Measurements from ENCODE around the gene RPL22L1.

- TF ChIP-seq, protein P1, sequence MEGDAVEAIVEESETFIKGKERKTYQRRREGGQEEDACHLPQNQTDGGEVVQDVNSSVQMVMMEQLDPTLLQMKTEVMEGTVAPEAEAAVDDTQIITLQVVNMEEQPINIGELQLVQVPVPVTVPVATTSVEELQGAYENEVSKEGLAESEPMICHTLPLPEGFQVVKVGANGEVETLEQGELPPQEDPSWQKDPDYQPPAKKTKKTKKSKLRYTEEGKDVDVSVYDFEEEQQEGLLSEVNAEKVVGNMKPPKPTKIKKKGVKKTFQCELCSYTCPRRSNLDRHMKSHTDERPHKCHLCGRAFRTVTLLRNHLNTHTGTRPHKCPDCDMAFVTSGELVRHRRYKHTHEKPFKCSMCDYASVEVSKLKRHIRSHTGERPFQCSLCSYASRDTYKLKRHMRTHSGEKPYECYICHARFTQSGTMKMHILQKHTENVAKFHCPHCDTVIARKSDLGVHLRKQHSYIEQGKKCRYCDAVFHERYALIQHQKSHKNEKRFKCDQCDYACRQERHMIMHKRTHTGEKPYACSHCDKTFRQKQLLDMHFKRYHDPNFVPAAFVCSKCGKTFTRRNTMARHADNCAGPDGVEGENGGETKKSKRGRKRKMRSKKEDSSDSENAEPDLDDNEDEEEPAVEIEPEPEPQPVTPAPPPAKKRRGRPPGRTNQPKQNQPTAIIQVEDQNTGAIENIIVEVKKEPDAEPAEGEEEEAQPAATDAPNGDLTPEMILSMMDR (IDR thresholded peaks at IDR 0.05), result no peak
- no peak for TF ChIP-seq POLR2A (IDR thresholded peaks at IDR 0.05)
Measured at GRCh38 chr3:170815340-170815739, 54.7 kb downstream of the RPL22L1 start.
